Peyer's patch (tissue), 4 donors: ENCODE data around the gene GDPD5. TPM values are rescaled to one million over a fixed set of nuclear protein-coding genes. Genes with fewer than 3 reads are reported as not detected.

Experiments
- DNase-seq, 3 donors: peaks; one replicate each; pipeline ENCODE4 v3.0.0-alpha.2; 2017 to 2019
- H3K27ac ChIP-seq, 4 donors: fragments of 200-600 bp; sonication (generic); one replicate each; pipeline ENCODE4 v1.5.1; 2016 to 2019
- H3K27me3 ChIP-seq, 2 donors: fragments of 200-600 bp; sonication (generic); one replicate each; pipeline ENCODE4 v1.5.1; 2019
- H3K36me3 ChIP-seq, 3 donors: fragments of 200-600 bp; sonication (generic); one replicate each; pipeline ENCODE4 v1.5.1; 2016 to 2019
- H3K4me1 ChIP-seq, 4 donors: fragments of 200-600 bp; sonication (generic); one replicate each; pipeline ENCODE4 v1.5.1; 2016 to 2019
- H3K4me3 ChIP-seq, 4 donors: fragments of 200-600 bp; sonication (generic); 1 replicate in 3 of 4; 2 replicates in 1 of 4; pipeline ENCODE4 v1.5.1; 2016 to 2019; ENCODE audit warnings: mild to moderate bottlenecking in 1 of 4
- H3K9me3 ChIP-seq, 4 donors: fragments of 200-600 bp; sonication (generic); one replicate each; pipeline ENCODE4 v1.5.1; 2016 to 2019; ENCODE audit warnings: mild to moderate bottlenecking in 1 of 4
- CTCF ChIP-seq, 6 experiments: fragments of 450-650 bp in 4 of 6; fragments of 200-600 bp in 2 of 6; sonication (generic) in 1 of 6; IDR thresholded peaks; one replicate each; pipeline ENCODE4 v1.5.1; 2017 to 2019; ENCODE audit warnings: antibody characterized with exemption in 6 of 6, mild to moderate bottlenecking in 3 of 6, moderate library complexity in 1 of 6
- POLR2A ChIP-seq, 2 donors: fragments of 450-650 bp; IDR thresholded peaks; one replicate each; pipeline ENCODE4 v1.5.1; 2017; ENCODE audit warnings: antibody characterized with exemption in 2 of 2, mild to moderate bottlenecking in 2 of 2, moderate library complexity in 2 of 2
- small RNA-seq, 2 donors: library from RNA; depleted of rRNA; stranded (forward); fragments of <200 nt; gene quantifications; one replicate each; pipeline ENCODE3, GENCODE V24; 2016
- total RNA-seq, 4 donors: library from RNA; depleted of rRNA; stranded (reverse); fragments of >200 nt; gene quantifications; one replicate each; pipeline ENCODE4 v1.1.0, GENCODE V29; 2016

Gene GDPD5
- total RNA-seq, 4 donors from 2014 or later = 2.5 to 48.9 (median 22.2) TPM

GRCh38 chr11:75387736-75388294 lies 137.9 kb downstream of the GDPD5 start:
- TF ChIP-seq CTCF (IDR thresholded peaks at IDR 0.05) (no peak), POLR2A (IDR thresholded peaks at IDR 0.05) (no peak)
- no peak for DNase-seq
- no peaks in the 10 kb centered on the region for H3K9me3 ChIP-seq
- H3K4me1 ChIP-seq = peaks cover 0 to 24% (median 0%) of the 10 kb centered on the region in 4 donors
- H3K27ac ChIP-seq = peak overlapping the region in 1 of 4 donors; percentile 25
- no peaks in the 10 kb centered on the region for H3K36me3 ChIP-seq
- no peak overlapping the region for H3K4me3 ChIP-seq
- no peaks in the 10 kb centered on the region for H3K27me3 ChIP-seq

GRCh38 chr11:75386942-75387630 lies 138.7 kb downstream of the GDPD5 start:
- Histone ChIP-seq H3K4me1 (peaks cover 0 to 24% (median 0%) of the 10 kb centered on the region in 4 donors), H3K9me3 (no peaks in the 10 kb centered on the region), H3K27ac (no peak overlapping the region), H3K36me3 (no peaks in the 10 kb centered on the region), H3K27me3 (no peaks in the 10 kb centered on the region), H3K4me3 (no peak overlapping the region)
- DNase-seq = no peak
- TF ChIP-seq CTCF (IDR thresholded peaks at IDR 0.05) (no peak), POLR2A (IDR thresholded peaks at IDR 0.05) (no peak)

Small RNA genes within 50 kb of the gene (small RNA-seq; reads per million reads assigned to genes)
- 0 reads per million in 2 donors for gene SNORD15A
- gene SNORD15B = 98.3 to 161 reads per million in 2 donors

Other genes starting within 250 kb of the GDPD5 start
- gene ARRB1, start 174.3 kb downstream of the GDPD5 start, total RNA-seq = 100 to 1,000 TPM in 2 of 4 donors, 10 to 100 TPM in 2; 45.4 to 136 (median 90.6) TPM
- gene RPS3, start 126.4 kb downstream of the GDPD5 start, total RNA-seq = 1,000 to 10,000 TPM in 1 of 4 donors, 100 to 1,000 TPM in 3; 505 to 1,121 (median 614) TPM
- gene KLHL35, start 92.7 kb downstream of the GDPD5 start, total RNA-seq = 1 to 10 TPM in 1 of 4 donors, not detected in 3; 1.6 TPM
- gene SERPINH1, start 36.3 kb upstream of the GDPD5 start, total RNA-seq = 10 to 100 TPM; 35.4 to 50.9 (median 43.4) TPM
- 1 to 10 TPM in 1 of 4 donors, under 1 TPM in 3; 0.35 to 5.0 (median 0.75) TPM for gene MAP6, start 143.1 kb upstream of the GDPD5 start, total RNA-seq
- gene MOGAT2, start 191.9 kb upstream of the GDPD5 start, total RNA-seq = 100 to 1,000 TPM in 3 of 4 donors, 10 to 100 TPM in 1; 30.5 to 598 (median 448) TPM
- 1 to 10 TPM; 2.4 to 7.7 (median 4.5) TPM for gene DGAT2, start 242.8 kb upstream of the GDPD5 start, total RNA-seq